Sigmoid colon (tissue), 4 donors: Measurements from ENCODE around the gene GPR137B.

Experiments
- EP300 ChIP-seq, 4 donors: sonication (generic); formaldehyde crosslinking; IDR thresholded peaks; one replicate each; pipeline ENCODE4 v1.6.1; 2017; ENCODE audit warnings: antibody characterized with exemption in 4 of 4
- TF ChIP-seq, protein P1 (sequence below), 4 experiments: fragments of 450-650 bp in 3 of 4; fragments of 200-600 bp in 1 of 4; IDR thresholded peaks; one replicate each; pipeline ENCODE4 v1.5.1; 2016 to 2019; ENCODE audit warnings: antibody characterized with exemption in 4 of 4, mild to moderate bottlenecking in 3 of 4, moderate library complexity in 2 of 4

DNA sequence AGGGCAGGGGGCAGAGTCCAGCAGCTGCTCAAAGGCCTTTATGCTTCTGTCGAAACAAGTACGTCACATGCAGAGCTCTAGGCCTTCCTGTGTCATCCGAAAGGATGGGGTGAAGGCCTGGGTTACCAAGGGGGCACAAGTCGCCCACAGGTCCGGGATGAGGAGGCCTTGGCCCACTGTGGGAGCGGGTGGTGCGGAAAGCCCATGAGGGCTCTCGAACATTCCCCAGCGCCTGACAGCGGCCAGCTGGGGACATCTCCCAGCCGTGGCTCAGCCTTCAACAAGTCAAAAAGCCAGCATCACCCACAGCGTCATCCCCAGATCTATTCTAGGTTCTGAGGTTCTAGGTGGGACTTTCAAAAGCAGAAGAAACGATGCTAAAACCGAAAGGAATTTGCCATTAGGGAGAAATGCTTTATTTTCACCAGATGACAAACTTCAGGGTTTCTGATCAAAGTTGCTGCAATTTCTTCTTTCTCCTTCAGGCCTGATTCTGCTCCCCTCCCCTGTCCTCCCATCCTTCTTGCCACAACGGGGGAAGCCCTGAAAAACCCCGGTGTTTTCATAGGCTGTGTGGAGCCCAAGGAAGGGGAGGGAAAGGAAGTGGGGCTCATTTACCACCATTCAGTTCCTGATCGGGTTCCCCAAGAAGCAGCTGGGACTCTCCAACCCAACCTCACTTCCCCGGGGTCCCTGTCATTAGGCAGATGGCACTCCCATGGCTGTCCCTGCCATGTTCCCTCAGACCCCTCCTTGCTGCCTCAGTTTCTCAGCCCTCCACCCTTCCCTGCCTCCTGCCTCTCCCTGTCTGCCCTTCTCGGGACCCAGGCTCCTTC lies 17.6 kb downstream of the GPR137B start:
- TF ChIP-seq, protein P1, sequence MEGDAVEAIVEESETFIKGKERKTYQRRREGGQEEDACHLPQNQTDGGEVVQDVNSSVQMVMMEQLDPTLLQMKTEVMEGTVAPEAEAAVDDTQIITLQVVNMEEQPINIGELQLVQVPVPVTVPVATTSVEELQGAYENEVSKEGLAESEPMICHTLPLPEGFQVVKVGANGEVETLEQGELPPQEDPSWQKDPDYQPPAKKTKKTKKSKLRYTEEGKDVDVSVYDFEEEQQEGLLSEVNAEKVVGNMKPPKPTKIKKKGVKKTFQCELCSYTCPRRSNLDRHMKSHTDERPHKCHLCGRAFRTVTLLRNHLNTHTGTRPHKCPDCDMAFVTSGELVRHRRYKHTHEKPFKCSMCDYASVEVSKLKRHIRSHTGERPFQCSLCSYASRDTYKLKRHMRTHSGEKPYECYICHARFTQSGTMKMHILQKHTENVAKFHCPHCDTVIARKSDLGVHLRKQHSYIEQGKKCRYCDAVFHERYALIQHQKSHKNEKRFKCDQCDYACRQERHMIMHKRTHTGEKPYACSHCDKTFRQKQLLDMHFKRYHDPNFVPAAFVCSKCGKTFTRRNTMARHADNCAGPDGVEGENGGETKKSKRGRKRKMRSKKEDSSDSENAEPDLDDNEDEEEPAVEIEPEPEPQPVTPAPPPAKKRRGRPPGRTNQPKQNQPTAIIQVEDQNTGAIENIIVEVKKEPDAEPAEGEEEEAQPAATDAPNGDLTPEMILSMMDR (IDR thresholded peaks at IDR 0.05) = no peak
- no peak for TF ChIP-seq EP300 (IDR thresholded peaks at IDR 0.05)
